ENCODE measurements around the gene JUP.
A peak's percentile ranks its signal among the peaks of the same experiment; 100 is the strongest.

JUP gene

GRCh38 chr17:41813152-41813680 is 26.7 kb upstream of the JUP start:
- Histone ChIP-seq H3K9me2 (replicated peaks; ENCODE audit: insufficient read depth, low read length) (no peaks in the 10 kb centered on the region), H3F3A (ENCODE audit: insufficient read depth, low read length) (no peaks in the 10 kb centered on the region; the same call in 1 of the 2 replicates), H3K27ac (ENCODE audit: low read length) (no peak overlapping the region), H3K4me3 (ENCODE audit: low read length) (no peak overlapping the region), H3K9me3 (replicated peaks; ENCODE audit: insufficient read depth, low read length) (no peaks in the 10 kb centered on the region), H4K20me1 (ENCODE audit: insufficient read depth, low read length) (no peaks in the 10 kb centered on the region), H3K4me1 (ENCODE audit: low read length) (0 out of 2 replicates have a peak, but pooled peaks cover 10% of the 10 kb centered on the region), H3K9ac (ENCODE audit: low read length) (no peak overlapping the region), H2AFZ (ENCODE audit: low read length) (no peak overlapping the region), H3K27me3 (replicated peaks; ENCODE audit: insufficient read depth, low read length) (0 out of 2 replicates have a peak, but pooled peaks cover 4% of the 10 kb centered on the region), H3K79me2 (ENCODE audit: low read length) (no peaks in the 10 kb centered on the region), H3K4me2 (ENCODE audit: low read depth, low read length) (no peak overlapping the region), H3K36me3 (replicated peaks; ENCODE audit: insufficient read depth, low read length) (no peaks in the 10 kb centered on the region)
- DNase-seq: no peak
- TF ChIP-seq EZH2phosphoT487 (IDR thresholded peaks at IDR 0.05; ENCODE audit: low read length): no peak
- TF ChIP-seq EZH2 (optimal IDR thresholded peaks at IDR 0.05; ENCODE audit: low read depth, low read length): no peak
- TF ChIP-seq CTCF (IDR thresholded peaks at IDR 0.05; ENCODE audit: low read length): no peak

DNA sequence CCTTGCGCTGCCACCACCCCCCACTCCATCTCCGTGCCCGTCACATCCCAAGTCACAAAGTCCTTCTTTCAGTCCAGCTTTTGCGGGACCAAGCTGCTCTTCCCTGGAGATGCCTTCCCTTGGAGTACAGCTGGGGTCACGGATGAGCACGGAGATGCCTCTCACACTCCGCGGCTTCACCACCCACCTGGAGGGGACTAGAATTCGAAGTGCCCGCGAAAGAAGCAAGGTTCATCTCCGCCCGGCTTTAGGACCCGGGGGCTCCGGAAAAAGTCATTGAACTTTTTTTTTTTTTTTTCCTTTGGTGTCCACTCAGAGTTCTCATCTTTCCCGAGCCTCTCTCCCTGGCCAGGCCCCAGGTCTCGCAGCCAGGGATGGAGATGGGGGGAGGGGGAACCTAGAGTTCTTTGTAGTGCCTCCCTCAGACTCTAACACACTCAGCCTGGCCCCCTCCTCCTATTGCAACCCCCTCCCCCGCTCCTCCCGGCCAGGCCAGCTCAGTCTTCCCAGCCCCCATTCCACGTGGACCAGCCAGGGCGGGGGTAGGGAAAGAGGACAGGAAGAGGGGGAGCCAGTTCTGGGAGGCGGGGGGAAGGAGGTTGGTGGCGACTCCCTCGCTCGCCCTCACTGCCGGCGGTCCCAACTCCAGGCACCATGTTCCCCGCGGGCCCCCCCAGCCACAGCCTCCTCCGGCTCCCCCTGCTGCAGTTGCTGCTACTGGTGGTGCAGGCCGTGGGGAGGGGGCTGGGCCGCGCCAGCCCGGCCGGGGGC is 26.1 kb upstream of the JUP start, which contains the start of gene FKBP10:
Gene FKBP10, plus strand, starts transcription at position 624 of the 771 bp plus-strand sequence. Its CDS starts 31 bp downstream, at position 655.
- H3F3A ChIP-seq (ENCODE audit: insufficient read depth, low read length): no peaks in the 10 kb centered on the region; the same call in 1 of the 2 replicates
- no peaks in the 10 kb centered on the region for H3K9me3 ChIP-seq (replicated peaks; ENCODE audit: insufficient read depth, low read length)
- peak within 1 kb of the TSS; percentile 55; the same call in 1 of the 2 replicates for H3K9ac ChIP-seq (ENCODE audit: low read length)
- H3K4me1 ChIP-seq (ENCODE audit: low read length): 0 out of 2 replicates have a peak, but pooled peaks cover 10% of the 10 kb centered on the region
- H3K36me3 ChIP-seq (replicated peaks; ENCODE audit: insufficient read depth, low read length): no peaks in the 10 kb centered on the region
- H3K9me2 ChIP-seq (replicated peaks; ENCODE audit: insufficient read depth, low read length): no peaks in the 10 kb centered on the region
- H3K27me3 ChIP-seq (replicated peaks; ENCODE audit: insufficient read depth, low read length): 0 out of 2 replicates have a peak, but pooled peaks cover 4% of the 10 kb centered on the region
- peak within 1 kb of the TSS; percentile 99 for H3K4me2 ChIP-seq (ENCODE audit: low read depth, low read length)
- H2AFZ ChIP-seq (ENCODE audit: low read length): peak within 1 kb of the TSS; percentile 94
- no peaks in the 10 kb centered on the region for H3K79me2 ChIP-seq (ENCODE audit: low read length)
- no peak within 1 kb of the TSS for H3K27ac ChIP-seq (ENCODE audit: low read length)
- H3K4me3 ChIP-seq (ENCODE audit: low read length): peak within 1 kb of the TSS; percentile 72
- H4K20me1 ChIP-seq (ENCODE audit: insufficient read depth, low read length): no peaks in the 10 kb centered on the region
- TF ChIP-seq CTCF (IDR thresholded peaks at IDR 0.05; ENCODE audit: low read length) (no peak), EZH2 (optimal IDR thresholded peaks at IDR 0.05; ENCODE audit: low read depth, low read length) (no peak), EZH2phosphoT487 (IDR thresholded peaks at IDR 0.05; ENCODE audit: low read length) (no peak)
- peak; percentile 38 for DNase-seq

DNA sequence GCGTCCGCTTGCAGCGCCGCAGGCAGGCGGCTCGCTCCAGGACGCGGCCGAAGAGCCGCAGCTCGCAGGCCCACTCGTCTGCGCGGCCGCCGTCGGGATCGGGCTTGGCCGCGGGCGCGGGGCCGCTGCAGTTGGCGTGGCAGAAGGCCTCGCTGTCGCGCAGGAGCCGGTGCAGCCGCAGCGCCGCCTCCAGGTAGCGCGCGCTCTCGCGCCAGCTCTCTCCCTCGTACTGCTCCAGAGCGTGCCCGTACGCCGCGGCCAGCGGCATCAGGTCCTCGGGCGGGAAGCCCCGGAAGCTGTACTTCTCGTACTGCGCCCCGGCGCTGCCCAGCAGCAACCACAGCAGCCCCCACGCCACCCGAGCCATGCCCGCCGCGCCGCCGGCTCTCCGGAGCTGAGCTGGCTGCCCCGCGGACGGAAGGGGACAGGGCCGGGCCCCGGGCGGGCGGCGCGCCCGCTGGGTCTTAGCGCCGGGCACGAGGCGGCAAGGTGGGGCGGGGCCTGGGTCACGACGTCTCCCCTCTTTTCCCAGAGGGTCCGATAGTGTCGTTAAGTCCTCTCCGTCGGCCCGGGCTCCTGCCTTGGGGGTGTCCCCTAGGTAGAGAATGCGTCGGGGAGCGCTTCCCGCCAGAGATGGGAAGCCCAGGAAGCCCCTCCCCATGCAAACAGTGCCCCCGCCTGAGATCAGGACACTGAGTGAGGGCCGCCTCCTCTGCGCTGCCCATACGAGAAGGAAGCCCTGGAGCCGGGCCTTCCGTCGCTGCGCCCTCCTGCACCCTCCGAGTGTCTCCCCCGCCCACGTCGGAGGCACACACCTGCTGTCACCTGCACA is 25.3 kb upstream of the JUP start, which contains the start of gene P3H4:
Gene P3H4, minus strand, starts transcription at position 401 of the 832 bp plus-strand sequence. Its CDS starts 34 bp downstream, at position 367.
- Histone ChIP-seq H3K9me3 (replicated peaks; ENCODE audit: insufficient read depth, low read length) (no peaks in the 10 kb centered on the region), H3K4me1 (ENCODE audit: low read length) (0 out of 2 replicates have a peak, but pooled peaks cover 10% of the 10 kb centered on the region), H3F3A (ENCODE audit: insufficient read depth, low read length) (no peaks in the 10 kb centered on the region; the same call in 1 of the 2 replicates), H3K9ac (ENCODE audit: low read length) (peak within 1 kb of the TSS; percentile 55; the same call in 1 of the 2 replicates), H3K36me3 (replicated peaks; ENCODE audit: insufficient read depth, low read length) (no peaks in the 10 kb centered on the region), H4K20me1 (ENCODE audit: insufficient read depth, low read length) (no peaks in the 10 kb centered on the region), H3K27ac (ENCODE audit: low read length) (no peak within 1 kb of the TSS), H3K4me3 (ENCODE audit: low read length) (peak within 1 kb of the TSS; percentile 72), H2AFZ (ENCODE audit: low read length) (peak within 1 kb of the TSS; percentile 94), H3K27me3 (replicated peaks; ENCODE audit: insufficient read depth, low read length) (0 out of 2 replicates have a peak, but pooled peaks cover 4% of the 10 kb centered on the region), H3K79me2 (ENCODE audit: low read length) (no peaks in the 10 kb centered on the region), H3K9me2 (replicated peaks; ENCODE audit: insufficient read depth, low read length) (no peaks in the 10 kb centered on the region), H3K4me2 (ENCODE audit: low read depth, low read length) (peak within 1 kb of the TSS; percentile 99)
- TF ChIP-seq EZH2 (optimal IDR thresholded peaks at IDR 0.05; ENCODE audit: low read depth, low read length) (no peak), CTCF (IDR thresholded peaks at IDR 0.05; ENCODE audit: low read length) (peak; percentile 62)
- peak; percentile 76 for DNase-seq
